Testis (tissue), 2 donors: ENCODE results near the gene BCL7A.

Experiments
- POLR2A ChIP-seq: fragments of 450-650 bp; IDR thresholded peaks from one replicate; pipeline ENCODE4 v1.6.1; 2017; ENCODE audit warnings: antibody characterized with exemption, mild to moderate bottlenecking, moderate library complexity
- TF ChIP-seq, protein P1 (sequence below), 3 experiments: fragments of 450-650 bp in 2 of 3; fragments of 200-600 bp in 1 of 3; sonication (generic) in 1 of 3; IDR thresholded peaks; one replicate each; pipeline ENCODE4 v1.5.1; 2016 to 2019; ENCODE audit warnings: antibody characterized with exemption in 3 of 3, mild to moderate bottlenecking in 2 of 3, moderate library complexity in 1 of 3

DNA sequence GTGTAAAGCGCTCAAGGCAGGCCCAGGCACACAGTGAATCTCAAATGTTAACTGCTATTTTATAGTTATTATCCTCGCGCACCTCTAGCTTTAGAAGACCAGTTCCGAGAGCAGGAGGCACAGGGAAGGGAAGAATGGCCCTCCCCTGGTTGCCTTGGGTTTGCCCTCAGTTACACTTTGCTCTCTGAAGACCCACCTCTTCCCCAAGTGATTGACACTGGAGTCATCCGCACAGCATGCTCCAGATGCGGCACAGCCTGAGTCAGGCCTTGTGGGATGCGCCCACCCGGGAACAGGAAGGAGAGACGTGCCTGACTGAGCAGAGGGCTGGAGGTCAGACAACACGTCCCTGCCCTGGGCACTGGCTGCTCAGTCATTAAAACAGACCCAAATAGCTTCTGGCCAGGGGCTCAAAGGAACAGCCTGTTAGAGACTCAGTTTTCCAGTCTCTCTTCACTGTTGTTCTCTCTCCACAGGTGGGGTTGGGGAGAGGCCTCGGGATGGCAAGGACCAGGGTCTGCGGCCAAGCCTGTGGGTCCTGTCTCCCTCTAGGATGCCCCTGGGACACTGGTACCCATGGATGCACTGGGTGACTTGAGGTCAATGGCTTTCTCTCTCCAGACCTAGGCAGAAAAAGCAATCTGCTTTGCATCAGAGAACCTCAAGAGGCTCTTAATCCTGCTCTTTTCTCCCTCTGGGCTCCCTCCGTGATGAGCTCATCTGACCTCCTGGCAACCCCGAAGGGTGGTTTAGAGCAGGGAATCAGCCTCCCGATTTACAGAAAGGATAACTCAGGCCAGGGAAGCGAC, 43.3 kb downstream of the BCL7A start:
- TF ChIP-seq, protein P1, sequence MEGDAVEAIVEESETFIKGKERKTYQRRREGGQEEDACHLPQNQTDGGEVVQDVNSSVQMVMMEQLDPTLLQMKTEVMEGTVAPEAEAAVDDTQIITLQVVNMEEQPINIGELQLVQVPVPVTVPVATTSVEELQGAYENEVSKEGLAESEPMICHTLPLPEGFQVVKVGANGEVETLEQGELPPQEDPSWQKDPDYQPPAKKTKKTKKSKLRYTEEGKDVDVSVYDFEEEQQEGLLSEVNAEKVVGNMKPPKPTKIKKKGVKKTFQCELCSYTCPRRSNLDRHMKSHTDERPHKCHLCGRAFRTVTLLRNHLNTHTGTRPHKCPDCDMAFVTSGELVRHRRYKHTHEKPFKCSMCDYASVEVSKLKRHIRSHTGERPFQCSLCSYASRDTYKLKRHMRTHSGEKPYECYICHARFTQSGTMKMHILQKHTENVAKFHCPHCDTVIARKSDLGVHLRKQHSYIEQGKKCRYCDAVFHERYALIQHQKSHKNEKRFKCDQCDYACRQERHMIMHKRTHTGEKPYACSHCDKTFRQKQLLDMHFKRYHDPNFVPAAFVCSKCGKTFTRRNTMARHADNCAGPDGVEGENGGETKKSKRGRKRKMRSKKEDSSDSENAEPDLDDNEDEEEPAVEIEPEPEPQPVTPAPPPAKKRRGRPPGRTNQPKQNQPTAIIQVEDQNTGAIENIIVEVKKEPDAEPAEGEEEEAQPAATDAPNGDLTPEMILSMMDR (IDR thresholded peaks at IDR 0.05) = no peak
- TF ChIP-seq POLR2A = no peak
